ENCODE results near the gene ZNF213. TPM values are rescaled to one million over a fixed set of nuclear protein-coding genes. Genes with fewer than 3 reads are reported as not detected.
A peak's percentile ranks its signal among the peaks of the same experiment; 100 is the strongest.

The ZNF213 gene
- total RNA-seq, 2 experiments from 2014 or later = 1.6 to 2.2 TPM

- intact Hi-C loops (cut with DNase I, micrococcal nuclease) = no loop called here
- H3K4me3 Mint-ChIP-seq = no peak overlapping the region
- CTCF ChIA-PET = interaction anchor here (1.3 kb wide), 1 partner anchor 16 kb away, joined by 3 read pairs; no protein-coding TSS in a partner anchor
Observed at GRCh38 chr16:3145151-3145550, 10.3 kb downstream of the ZNF213 start.

GRCh38 chr16:3145660-3146059, 10.8 kb downstream of the ZNF213 start:
- TF ChIP-seq CTCF (IDR thresholded peaks at IDR 0.05) = no peak
- Mint-ChIP-seq H3K27ac (no peak overlapping the region), H3K4me3 (no peak overlapping the region), H3K4me1 (ENCODE audit: low read depth) (peaks cover 14% of the 10 kb centered on the region), H3K27me3 (peaks cover 7% of the 10 kb centered on the region), H3K9me3 (no peaks in the 10 kb centered on the region), H3K36me3 (ENCODE audit: low read depth) (peaks cover 20% of the 10 kb centered on the region)
- ChIA-PET CTCF (interaction anchor here (1.3 kb wide), 1 partner anchor 16 kb away, joined by 3 read pairs; no protein-coding TSS in a partner anchor), POLR2A (interaction anchor here (1.0 kb wide), 1 partner anchor 11 kb away, joined by 3 read pairs; the partner anchor contains the start of gene ZNF213)
- Histone ChIP-seq H3K27ac (ENCODE audit: low read depth in 1 of 2, low read length in 2 of 2) (no peak overlapping the region), H3K4me3 (ENCODE audit: low read length) (no peak overlapping the region), H3K27me3 (ENCODE audit: control insufficient read depth in 1 of 2, insufficient read depth in 2 of 2, low read length in 2 of 2) (no peaks in the 10 kb centered on the region), H3K9me3 (ENCODE audit: control insufficient read depth in 1 of 2, insufficient read depth in 1 of 2, low read length in 2 of 2) (no peaks in the 10 kb centered on the region), H3K36me3 (ENCODE audit: insufficient read depth, low read length) (peaks cover 19% of the 10 kb centered on the region), H3K4me1 (ENCODE audit: insufficient read depth, low read length) (peaks cover 15% of the 10 kb centered on the region)
- no peak for DNase-seq
- no peak for ATAC-seq (ENCODE audit: poor library complexity)
- intact Hi-C loops (cut with DNase I, micrococcal nuclease) = no loop called here

More at GRCh38 chr16:3145151-3145550, 10.3 kb downstream of the ZNF213 start:
- H3K4me1 Mint-ChIP-seq (ENCODE audit: low read depth) = peaks cover 9% of the 10 kb centered on the region
- no peak overlapping the region for H3K4me3 ChIP-seq (ENCODE audit: low read length)
- H3K4me1 ChIP-seq (ENCODE audit: insufficient read depth, low read length) = peaks cover 11% of the 10 kb centered on the region
- no peak for TF ChIP-seq CTCF (IDR thresholded peaks at IDR 0.05)
- no peaks in the 10 kb centered on the region for H3K9me3 ChIP-seq (ENCODE audit: control insufficient read depth in 1 of 2, insufficient read depth in 1 of 2, low read length in 2 of 2)
- no peak overlapping the region for H3K27ac ChIP-seq (ENCODE audit: low read depth in 1 of 2, low read length in 2 of 2)
- POLR2A ChIA-PET = interaction anchor here (1.0 kb wide), 1 partner anchor 10 kb away, joined by 3 read pairs; the partner anchor contains the start of gene ZNF213
- no peak overlapping the region for H3K27ac Mint-ChIP-seq
- no peaks in the 10 kb centered on the region for H3K27me3 ChIP-seq (ENCODE audit: control insufficient read depth in 1 of 2, insufficient read depth in 2 of 2, low read length in 2 of 2)
- H3K9me3 Mint-ChIP-seq = no peaks in the 10 kb centered on the region
- H3K36me3 ChIP-seq (ENCODE audit: insufficient read depth, low read length) = peaks cover 21% of the 10 kb centered on the region
- DNase-seq (no peak), ATAC-seq (ENCODE audit: poor library complexity) (no peak)
- H3K36me3 Mint-ChIP-seq (ENCODE audit: low read depth) = peaks cover 16% of the 10 kb centered on the region
- peaks cover 2% of the 10 kb centered on the region for H3K27me3 Mint-ChIP-seq

- Histone ChIP-seq H3K27me3 (ENCODE audit: control insufficient read depth in 1 of 2, insufficient read depth in 2 of 2, low read length in 2 of 2) (no peaks in the 10 kb centered on the region), H3K27ac (ENCODE audit: low read depth in 1 of 2, low read length in 2 of 2) (no peak overlapping the region), H3K9me3 (ENCODE audit: control insufficient read depth in 1 of 2, insufficient read depth in 1 of 2, low read length in 2 of 2) (peaks cover 0 to 5% of the 10 kb centered on the region in 2 experiments), H3K36me3 (ENCODE audit: insufficient read depth, low read length) (peaks cover 7% of the 10 kb centered on the region), H3K4me1 (ENCODE audit: insufficient read depth, low read length) (peaks cover 30% of the 10 kb centered on the region), H3K4me3 (ENCODE audit: low read length) (no peak overlapping the region)
- no peak overlapping the region for H3K27ac Mint-ChIP-seq
- TF ChIP-seq CTCF (IDR thresholded peaks at IDR 0.05) = no peak
- DNase-seq (peak in 1 of 14 experiments; percentile 25), ATAC-seq (ENCODE audit: poor library complexity) (no peak)
- H3K36me3 Mint-ChIP-seq (ENCODE audit: low read depth) = peaks cover 25% of the 10 kb centered on the region
- ChIA-PET CTCF (interaction anchor here (1.4 to 1.7 kb wide), 2 partner anchors 16 to 89 kb away, joined by 3 to 5 read pairs; no protein-coding TSS in a partner anchor), POLR2A (interaction anchor here (0.8 to 5.9 kb wide), 3 partner anchors 12 to 45 kb away, joined by 3 to 77 read pairs (median 57); partner anchors contain the start of gene ZNF213)
- peaks cover 23% of the 10 kb centered on the region for H3K4me1 Mint-ChIP-seq (ENCODE audit: low read depth)
- no peak overlapping the region for H3K4me3 Mint-ChIP-seq
- intact Hi-C loops (cut with DNase I, micrococcal nuclease) = no loop called here
- H3K9me3 Mint-ChIP-seq = no peaks in the 10 kb centered on the region
- H3K27me3 Mint-ChIP-seq = peaks cover 15% of the 10 kb centered on the region
Observed at GRCh38 chr16:3147046-3147756, 12.4 kb downstream of the ZNF213 start.
